CD4-positive, alpha-beta T cell (primary cell): Measurements from ENCODE around the gene SPECC1. TPM values are rescaled to one million over a fixed set of nuclear protein-coding genes. Genes with fewer than 3 reads are reported as not detected.

ENCODE experiments used
- ATAC-seq: fragments of 200-7000 bp; cut with Tn5 transposase; one replicate; pipeline ENCODE4 v1.10.0; 2022; ENCODE audit warnings: mild to moderate bottlenecking; ENCODE audit not compliant: poor library complexity
- CTCF ChIA-PET: fragments of 350-600 bp; sonication (Branson Sonifier 250); formaldehyde crosslinking; loops from one replicate; lab custom pipeline; 2021; ENCODE audit warnings: antibody characterized with exemption, inconsistent platforms; lab: Charles Lee
- POLR2A ChIA-PET: fragments of 350-600 bp; sonication (Branson Sonifier 250); formaldehyde crosslinking; loops from one replicate; lab custom pipeline; 2021; ENCODE audit warnings: antibody characterized with exemption, inconsistent platforms; lab: Charles Lee
- DNase-seq, 14 experiments: peaks; one replicate each; pipeline ENCODE4 v3.0.0-alpha.2; 2013 to 2020; ENCODE audit warnings: mixed read lengths in 2 of 14
- H3K27ac ChIP-seq, 2 donors: one replicate each; pipeline versions ENCODE4 v1.5.1 to v1.7.0; 2013; ENCODE audit warnings: low read length in 2 of 2, low read depth in 1 of 2, mild to moderate bottlenecking in 1 of 2
- H3K27me3 ChIP-seq, 2 experiments: 1 replicate in 1 of 2; 2 replicates in 1 of 2; pipeline versions ENCODE4 v1.6.1 to v1.7.0; 2013; ENCODE audit warnings: low read length in 2 of 2, control low read depth in 1 of 2, mild to moderate bottlenecking in 1 of 2, moderate library complexity in 1 of 2; ENCODE audit not compliant: insufficient read depth in 2 of 2, control insufficient read depth in 1 of 2
- H3K36me3 ChIP-seq: one replicate; pipeline ENCODE4 v1.6.1; 2013; ENCODE audit warnings: low read length, control low read depth; ENCODE audit not compliant: insufficient read depth
- H3K4me1 ChIP-seq: one replicate; pipeline ENCODE4 v1.6.1; 2013; ENCODE audit warnings: low read length, control low read depth; ENCODE audit not compliant: insufficient read depth
- H3K4me3 ChIP-seq: one replicate; pipeline ENCODE4 v1.5.1; 2013; ENCODE audit warnings: mild to moderate bottlenecking, low read length, moderate library complexity
- H3K9me3 ChIP-seq, 2 experiments: 1 replicate in 1 of 2; 2 replicates in 1 of 2; pipeline versions ENCODE4 v1.6.1 to v1.7.0; 2013; ENCODE audit warnings: low read length in 2 of 2, mild to moderate bottlenecking in 2 of 2, control low read depth in 1 of 2, moderate library complexity in 1 of 2; ENCODE audit not compliant: control insufficient read depth in 1 of 2, insufficient read depth in 1 of 2
- H3K27ac Mint-ChIP-seq: one replicate; pipeline ENCODE4 v1.8.0; 2020; ENCODE audit warnings: mixed read lengths
- H3K27me3 Mint-ChIP-seq: one replicate; pipeline ENCODE4 v1.8.0; 2021; ENCODE audit warnings: mixed read lengths
- H3K36me3 Mint-ChIP-seq: one replicate; pipeline ENCODE4 v1.8.0; 2021; ENCODE audit warnings: low read depth, mixed read lengths
- H3K4me1 Mint-ChIP-seq: one replicate; pipeline ENCODE4 v1.8.0; 2021; ENCODE audit warnings: low read depth, mixed read lengths
- H3K4me3 Mint-ChIP-seq: one replicate; pipeline ENCODE4 v1.8.0; 2020; ENCODE audit warnings: mild to moderate bottlenecking, mixed read lengths
- H3K9me3 Mint-ChIP-seq: one replicate; pipeline ENCODE4 v1.8.0; 2020; ENCODE audit warnings: mixed read lengths
- intact Hi-C, 2 experiments: fragments of 100-400 bp; cut with DNase I in 1 of 2; cut with micrococcal nuclease in 1 of 2; formaldehyde crosslinking; loops; one replicate each; pipeline versions ENCODE4 v1.15.1 to v1.9.0; 2023 to 2025; cut with DNase I, micrococcal nuclease
- total RNA-seq, 174 experiments: library from RNA in 2 of 174; stranded (reverse) in 2 of 174; gene quantifications; one replicate each; pipeline ENCODE4 v1.2.3 and lab custom pipeline; 2021 to 2026
- TF ChIP-seq, protein P1 (sequence below): fragments of 200-600 bp; IDR thresholded peaks from one replicate; pipeline ENCODE4 v1.8.0; 2022; ENCODE audit warnings: antibody characterized with exemption, mild to moderate bottlenecking

Gene SPECC1
- total RNA-seq, 2 experiments from 2014 or later = 4.3 to 4.4 TPM

- H3K4me1 Mint-ChIP-seq = peaks cover 65% of the 10 kb centered on the region
- H3K27ac ChIP-seq = no peak overlapping the region
Observed at GRCh38 chr17:19975601-19976000, 33.6 kb upstream of the SPECC1 start.

DNA sequence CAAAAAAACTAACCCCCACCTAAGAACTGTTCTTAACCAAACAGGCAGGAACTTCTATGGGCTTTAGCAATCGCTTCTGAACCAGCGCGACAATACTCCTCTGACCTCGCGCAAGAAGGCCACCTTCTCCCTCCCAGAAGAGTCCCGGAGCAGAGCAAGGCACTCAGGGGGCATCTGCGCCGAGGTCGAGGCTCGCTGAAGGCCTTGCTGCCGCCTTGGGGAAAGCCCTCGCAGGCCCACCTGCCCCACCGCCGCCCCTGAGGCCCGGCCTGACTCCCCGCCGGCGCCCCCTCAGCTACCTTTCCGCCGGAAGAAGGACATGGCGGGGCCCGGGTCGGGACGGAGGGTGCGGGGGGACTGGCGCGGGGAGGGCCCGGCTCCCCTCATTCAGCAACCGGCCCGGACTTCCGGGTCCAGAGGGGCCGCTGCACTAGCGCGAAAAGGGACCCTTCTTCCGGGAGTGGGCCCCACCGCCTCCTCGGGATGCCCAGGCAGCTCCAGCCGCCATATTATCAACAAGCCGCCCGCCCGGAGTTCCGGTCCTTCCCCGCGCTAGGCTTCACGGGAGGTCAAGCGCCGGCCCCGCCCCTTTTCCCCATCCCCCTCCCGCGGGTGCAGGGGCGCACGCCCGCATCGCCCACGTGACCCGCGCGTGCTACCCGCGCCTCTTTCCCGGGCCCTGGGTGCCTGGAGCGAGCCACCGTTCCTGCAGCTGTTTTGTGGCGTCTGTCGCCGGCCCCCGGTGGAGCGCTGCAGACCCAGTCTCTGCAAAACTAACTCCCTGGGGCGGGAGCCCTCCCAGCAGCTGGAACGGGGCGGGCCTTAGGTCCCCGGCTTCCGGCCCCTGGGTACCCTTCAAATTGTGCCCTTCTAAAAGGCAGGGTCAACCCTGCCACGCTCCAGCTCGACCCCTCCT lies 31.6 kb upstream of the SPECC1 start, which contains the start of gene AKAP10:
TSS of gene AKAP10 (minus strand) at position 536 of the 916 bp plus-strand sequence. CDS start at position 387, 149 bp downstream.
- no peaks in the 10 kb centered on the region for H3K9me3 Mint-ChIP-seq

More at GRCh38 chr17:19975601-19976000, 33.6 kb upstream of the SPECC1 start:
- TF ChIP-seq, protein P1, sequence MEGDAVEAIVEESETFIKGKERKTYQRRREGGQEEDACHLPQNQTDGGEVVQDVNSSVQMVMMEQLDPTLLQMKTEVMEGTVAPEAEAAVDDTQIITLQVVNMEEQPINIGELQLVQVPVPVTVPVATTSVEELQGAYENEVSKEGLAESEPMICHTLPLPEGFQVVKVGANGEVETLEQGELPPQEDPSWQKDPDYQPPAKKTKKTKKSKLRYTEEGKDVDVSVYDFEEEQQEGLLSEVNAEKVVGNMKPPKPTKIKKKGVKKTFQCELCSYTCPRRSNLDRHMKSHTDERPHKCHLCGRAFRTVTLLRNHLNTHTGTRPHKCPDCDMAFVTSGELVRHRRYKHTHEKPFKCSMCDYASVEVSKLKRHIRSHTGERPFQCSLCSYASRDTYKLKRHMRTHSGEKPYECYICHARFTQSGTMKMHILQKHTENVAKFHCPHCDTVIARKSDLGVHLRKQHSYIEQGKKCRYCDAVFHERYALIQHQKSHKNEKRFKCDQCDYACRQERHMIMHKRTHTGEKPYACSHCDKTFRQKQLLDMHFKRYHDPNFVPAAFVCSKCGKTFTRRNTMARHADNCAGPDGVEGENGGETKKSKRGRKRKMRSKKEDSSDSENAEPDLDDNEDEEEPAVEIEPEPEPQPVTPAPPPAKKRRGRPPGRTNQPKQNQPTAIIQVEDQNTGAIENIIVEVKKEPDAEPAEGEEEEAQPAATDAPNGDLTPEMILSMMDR = no peak
- ATAC-seq (no peak), DNase-seq (no peak)
- intact Hi-C loops = loop anchor here in 1 of 2 experiments (5.0 kb wide), 1 partner anchor 108 kb away; the partner anchor contains the start of gene ULK2
- Histone ChIP-seq H3K4me1 (peaks cover 48% of the 10 kb centered on the region), H3K9me3 (no peaks in the 10 kb centered on the region), H3K4me3 (no peak overlapping the region), H3K36me3 (peaks cover 20% of the 10 kb centered on the region), H3K27me3 (no peaks in the 10 kb centered on the region)
- Mint-ChIP-seq H3K27me3 (no peaks in the 10 kb centered on the region), H3K27ac (peak overlapping the region; percentile 64), H3K4me3 (peak overlapping the region; percentile 49), H3K36me3 (peaks cover 67% of the 10 kb centered on the region), H3K9me3 (no peaks in the 10 kb centered on the region)
- POLR2A ChIA-PET = interaction anchor here (0.7 kb wide), 1 partner anchor 170 kb away, joined by 3 read pairs; no protein-coding TSS in a partner anchor
- CTCF ChIA-PET = interaction anchor here (3.1 kb wide), 1 partner anchor 33 kb away, joined by 14 read pairs; the partner anchor contains the start of gene SPECC1

More for the DNA sequence above, 31.6 kb upstream of the SPECC1 start, which contains the start of gene AKAP10:
- H3K4me3 Mint-ChIP-seq = peak within 1 kb of the TSS; percentile 99
- intact Hi-C loops = loop anchor here in 1 of 2 experiments (2.0 to 5.0 kb wide), 2 partner anchors 31 to 110 kb away; partner anchors contain the start of genes SPECC1 and ULK2
- H3K27ac Mint-ChIP-seq = peak within 1 kb of the TSS; percentile 97
- Histone ChIP-seq H3K4me1 (peaks cover 43% of the 10 kb centered on the region), H3K27ac (peak within 1 kb of the TSS; percentile 83 to 85), H3K36me3 (peaks cover 6% of the 10 kb centered on the region), H3K27me3 (no peaks in the 10 kb centered on the region), H3K4me3 (peak within 1 kb of the TSS; percentile 83), H3K9me3 (no peaks in the 10 kb centered on the region)
- ChIA-PET CTCF (interaction anchor here (0.6 to 1.8 kb wide), 6 partner anchors 9 to 94 kb away, joined by 3 to 19 read pairs (median 4); partner anchors contain the start of gene SPECC1), POLR2A (interaction anchor here (0.6 to 1.9 kb wide), 16 partner anchors 11 to 1065 kb away, joined by 3 to 13 read pairs (median 5); partner anchors contain the start of genes ALDH3A2, MAPK7, ULK2 and USP22)
- H3K27me3 Mint-ChIP-seq = no peaks in the 10 kb centered on the region
- ATAC-seq (peak; percentile 83), DNase-seq (peak; percentile 85 to 94 (median 91))
- TF ChIP-seq, protein P1 = no peak
- H3K4me1 Mint-ChIP-seq = peaks cover 59% of the 10 kb centered on the region
- H3K36me3 Mint-ChIP-seq = peaks cover 48% of the 10 kb centered on the region
